HG03558 (cell line): Measurements from ENCODE around the gene DENND6A.
A peak's percentile ranks its signal among the peaks of the same experiment; 100 is the strongest.

Experiments
- ATAC-seq: cut with Tn5 transposase; IDR thresholded peaks from one replicate; pipeline ENCODE4 v1.9.1; 2021; ENCODE audit warnings: moderate number of reproducible peaks; ENCODE audit not compliant: unreplicated experiment; ENCODE audit errors: extremely low read depth

Gene DENND6A

GRCh38 chr3:57696801-57697321, 4.0 kb upstream of the DENND6A start:
- ATAC-seq, result no peak

GRCh38 chr3:57694146-57694545, 1.3 kb upstream of the DENND6A start:
- no peak for ATAC-seq

- peak; percentile 7 for ATAC-seq
Observed at GRCh38 chr3:57692133-57692395, 813 bp downstream of the DENND6A start.

GRCh38 chr3:57691411-57692132, 1.3 kb downstream of the DENND6A start:
- ATAC-seq, result no peak

GRCh38 chr3:57689367-57690053, 3.4 kb downstream of the DENND6A start:
- ATAC-seq, result no peak

GRCh38 chr3:57688291-57688690, 4.6 kb downstream of the DENND6A start:
- ATAC-seq, result no peak

- no peak for ATAC-seq
Observed at GRCh38 chr3:57683286-57683685, 9.6 kb downstream of the DENND6A start.

GRCh38 chr3:57682284-57682683, 10.6 kb downstream of the DENND6A start:
- no peak for ATAC-seq

- ATAC-seq, result no peak
Observed at GRCh38 chr3:57681691-57682090, 11.2 kb downstream of the DENND6A start.

- no peak for ATAC-seq
Observed at GRCh38 chr3:57680046-57680445, 12.8 kb downstream of the DENND6A start.

GRCh38 chr3:57675530-57675929, 17.3 kb downstream of the DENND6A start:
- ATAC-seq, result no peak

GRCh38 chr3:57673156-57673555, 19.7 kb downstream of the DENND6A start:
- no peak for ATAC-seq

- ATAC-seq, result no peak
Observed at GRCh38 chr3:57670543-57670942, 22.3 kb downstream of the DENND6A start.

- ATAC-seq, result no peak
Observed at GRCh38 chr3:57661404-57661803, 31.5 kb downstream of the DENND6A start.

- no peak for ATAC-seq
Observed at GRCh38 chr3:57659806-57660439, 33.0 kb downstream of the DENND6A start.

GRCh38 chr3:57659004-57659673, 33.7 kb downstream of the DENND6A start:
- ATAC-seq, result no peak

GRCh38 chr3:57658536-57658935, 34.3 kb downstream of the DENND6A start:
- no peak for ATAC-seq

GRCh38 chr3:57655727-57656126, 37.1 kb downstream of the DENND6A start:
- no peak for ATAC-seq

- ATAC-seq, result no peak
Observed at GRCh38 chr3:57654267-57654666, 38.6 kb downstream of the DENND6A start.

- no peak for ATAC-seq
Observed at GRCh38 chr3:57652203-57652602, 40.7 kb downstream of the DENND6A start.
